ENCODE measurements around the gene RAB3D.

GRCh38 chr19:11377237-11377636 is 37.8 kb upstream of the RAB3D start:
- TF ChIP-seq, protein P1, sequence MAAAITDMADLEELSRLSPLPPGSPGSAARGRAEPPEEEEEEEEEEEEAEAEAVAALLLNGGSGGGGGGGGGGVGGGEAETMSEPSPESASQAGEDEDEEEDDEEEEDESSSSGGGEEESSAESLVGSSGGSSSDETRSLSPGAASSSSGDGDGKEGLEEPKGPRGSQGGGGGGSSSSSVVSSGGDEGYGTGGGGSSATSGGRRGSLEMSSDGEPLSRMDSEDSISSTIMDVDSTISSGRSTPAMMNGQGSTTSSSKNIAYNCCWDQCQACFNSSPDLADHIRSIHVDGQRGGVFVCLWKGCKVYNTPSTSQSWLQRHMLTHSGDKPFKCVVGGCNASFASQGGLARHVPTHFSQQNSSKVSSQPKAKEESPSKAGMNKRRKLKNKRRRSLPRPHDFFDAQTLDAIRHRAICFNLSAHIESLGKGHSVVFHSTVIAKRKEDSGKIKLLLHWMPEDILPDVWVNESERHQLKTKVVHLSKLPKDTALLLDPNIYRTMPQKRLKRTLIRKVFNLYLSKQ (tag by site-specific recombination; IDR thresholded peaks at IDR 0.05; ENCODE audit: borderline replicate concordance) = no peak
- TF ChIP-seq, protein P2, sequence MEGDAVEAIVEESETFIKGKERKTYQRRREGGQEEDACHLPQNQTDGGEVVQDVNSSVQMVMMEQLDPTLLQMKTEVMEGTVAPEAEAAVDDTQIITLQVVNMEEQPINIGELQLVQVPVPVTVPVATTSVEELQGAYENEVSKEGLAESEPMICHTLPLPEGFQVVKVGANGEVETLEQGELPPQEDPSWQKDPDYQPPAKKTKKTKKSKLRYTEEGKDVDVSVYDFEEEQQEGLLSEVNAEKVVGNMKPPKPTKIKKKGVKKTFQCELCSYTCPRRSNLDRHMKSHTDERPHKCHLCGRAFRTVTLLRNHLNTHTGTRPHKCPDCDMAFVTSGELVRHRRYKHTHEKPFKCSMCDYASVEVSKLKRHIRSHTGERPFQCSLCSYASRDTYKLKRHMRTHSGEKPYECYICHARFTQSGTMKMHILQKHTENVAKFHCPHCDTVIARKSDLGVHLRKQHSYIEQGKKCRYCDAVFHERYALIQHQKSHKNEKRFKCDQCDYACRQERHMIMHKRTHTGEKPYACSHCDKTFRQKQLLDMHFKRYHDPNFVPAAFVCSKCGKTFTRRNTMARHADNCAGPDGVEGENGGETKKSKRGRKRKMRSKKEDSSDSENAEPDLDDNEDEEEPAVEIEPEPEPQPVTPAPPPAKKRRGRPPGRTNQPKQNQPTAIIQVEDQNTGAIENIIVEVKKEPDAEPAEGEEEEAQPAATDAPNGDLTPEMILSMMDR (tag by site-specific recombination; IDR thresholded peaks at IDR 0.05) = no peak
- TF ChIP-seq, protein P3, sequence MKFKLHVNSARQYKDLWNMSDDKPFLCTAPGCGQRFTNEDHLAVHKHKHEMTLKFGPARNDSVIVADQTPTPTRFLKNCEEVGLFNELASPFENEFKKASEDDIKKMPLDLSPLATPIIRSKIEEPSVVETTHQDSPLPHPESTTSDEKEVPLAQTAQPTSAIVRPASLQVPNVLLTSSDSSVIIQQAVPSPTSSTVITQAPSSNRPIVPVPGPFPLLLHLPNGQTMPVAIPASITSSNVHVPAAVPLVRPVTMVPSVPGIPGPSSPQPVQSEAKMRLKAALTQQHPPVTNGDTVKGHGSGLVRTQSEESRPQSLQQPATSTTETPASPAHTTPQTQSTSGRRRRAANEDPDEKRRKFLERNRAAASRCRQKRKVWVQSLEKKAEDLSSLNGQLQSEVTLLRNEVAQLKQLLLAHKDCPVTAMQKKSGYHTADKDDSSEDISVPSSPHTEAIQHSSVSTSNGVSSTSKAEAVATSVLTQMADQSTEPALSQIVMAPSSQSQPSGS (tag by site-specific recombination; IDR thresholded peaks at IDR 0.05; ENCODE audit: low read depth) = no peak
- TF ChIP-seq ZNF791 (tag by site-specific recombination; IDR thresholded peaks at IDR 0.05) (no peak), ZEB2 (tag by site-specific recombination; IDR thresholded peaks at IDR 0.05) (no peak), ZNF701 (tag by site-specific recombination; IDR thresholded peaks at IDR 0.05) (no peak), ZNF664 (tag by site-specific recombination; IDR thresholded peaks at IDR 0.05) (no peak), ZNF660 (tag by site-specific recombination; IDR thresholded peaks at IDR 0.05) (no peak), ZNF629 (tag by site-specific recombination; IDR thresholded peaks at IDR 0.05) (no peak), PBX3 (CRISPR knock-in tag; IDR thresholded peaks at IDR 0.05) (no peak), ZNF626 (tag by site-specific recombination; IDR thresholded peaks at IDR 0.05) (no peak), ZNF704 (tag by site-specific recombination; IDR thresholded peaks at IDR 0.05) (no peak)
